IgD-negative memory B cell (primary cell): ENCODE measurements around the gene CHCHD4. TPM values are rescaled to one million over a fixed set of nuclear protein-coding genes. Genes with fewer than 3 reads are reported as not detected.
A peak's percentile ranks its signal among the peaks of the same experiment; 100 is the strongest.
"Not testable (repeated sequence)": the region's sequence is repeated elsewhere in the genome, so short reads cannot be mapped to it uniquely, and the experiment has no call there.

Experiments used
- H3K27ac Mint-ChIP-seq, 3 donors: one replicate each; pipeline ENCODE4 v1.8.0; 2020 to 2022; ENCODE audit warnings: mild to moderate bottlenecking in 3 of 3, mixed read lengths in 3 of 3, moderate library complexity in 1 of 3
- H3K27me3 Mint-ChIP-seq: one replicate; pipeline ENCODE4 v1.8.0; 2021; ENCODE audit warnings: mixed read lengths
- H3K36me3 Mint-ChIP-seq: one replicate; pipeline ENCODE4 v1.8.0; 2020; ENCODE audit warnings: mild to moderate bottlenecking, mixed read lengths
- H3K4me1 Mint-ChIP-seq, 3 donors: one replicate each; pipeline ENCODE4 v1.8.0; 2020 to 2022; ENCODE audit warnings: mixed read lengths in 3 of 3, mild to moderate bottlenecking in 1 of 3
- H3K4me3 Mint-ChIP-seq, 4 donors: one replicate each; pipeline ENCODE4 v1.8.0; 2020 to 2022; ENCODE audit warnings: mild to moderate bottlenecking in 4 of 4, mixed read lengths in 4 of 4, moderate library complexity in 3 of 4
- H3K9me3 Mint-ChIP-seq, 3 donors: one replicate each; pipeline ENCODE4 v1.8.0; 2020 to 2021; ENCODE audit warnings: mixed read lengths in 3 of 3, mild to moderate bottlenecking in 1 of 3
- polyA plus RNA-seq: library from polyadenylated mRNA; unstranded; fragments of 300-500 nt; fragmentation: Illumina TruSeq; gene quantifications from one replicate; pipeline ENCODE4 v1.2.3, GENCODE V29; 2021

The CHCHD4 gene
- polyA plus RNA-seq, 1 donor from 2014 or later, result 18.7 TPM

DNA sequence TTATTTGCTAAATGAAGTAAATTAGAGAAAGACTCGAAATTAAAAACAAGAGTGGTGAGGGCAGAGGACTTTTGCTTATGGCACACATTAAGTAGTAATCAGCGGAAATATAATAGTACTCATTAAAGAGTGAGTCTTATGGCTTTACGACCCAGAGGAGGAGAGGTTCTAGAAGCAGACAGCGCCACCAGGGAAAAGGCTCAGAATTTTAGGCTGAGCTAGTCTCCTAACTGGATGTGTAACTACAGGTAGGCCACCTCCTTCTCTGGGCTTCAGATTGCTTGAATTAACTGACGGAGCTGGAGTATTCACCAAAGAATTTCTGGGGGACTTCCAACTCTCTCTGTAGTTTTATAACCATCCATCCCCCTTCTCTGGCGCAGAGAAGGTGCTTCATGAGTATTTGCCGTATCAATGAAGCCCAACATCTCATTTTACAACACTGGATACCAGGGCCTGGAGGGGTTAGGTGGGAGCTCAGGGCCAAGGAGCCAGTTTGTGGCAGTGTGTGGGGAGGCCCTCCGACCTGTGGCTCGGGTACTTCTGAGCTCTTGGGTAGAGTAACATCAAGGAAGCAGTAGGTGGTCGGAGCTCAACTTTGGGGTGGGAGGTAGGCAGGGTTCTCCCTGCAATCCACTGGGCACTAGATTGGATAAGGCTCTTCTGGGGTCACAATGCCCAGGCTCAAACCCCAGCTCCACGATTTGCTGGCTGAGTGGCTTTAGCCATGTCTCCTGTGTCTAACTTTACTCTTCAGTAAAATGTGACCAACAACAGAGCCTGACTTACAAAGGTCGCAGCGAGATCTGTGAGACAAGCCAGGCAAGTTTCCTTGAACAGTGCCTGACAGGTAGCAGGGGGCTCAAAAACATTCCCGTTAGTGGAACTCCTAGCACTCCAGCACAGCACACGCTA is 1.1 kb downstream of the CHCHD4 start:
- Mint-ChIP-seq H3K36me3 (peaks cover 2% of the 10 kb centered on the region), H3K4me3 (peak overlapping the region; percentile 91 to 98 (median 96)), H3K27ac (peak overlapping the region; percentile 74 to 98 (median 95)), H3K9me3 (no peaks in the 10 kb centered on the region), H3K27me3 (no peaks in the 10 kb centered on the region), H3K4me1 (peaks cover 6 to 38% (median 27%) of the 10 kb centered on the region in 3 donors)

- Mint-ChIP-seq H3K36me3 (peaks cover 2% of the 10 kb centered on the region), H3K4me1 (peaks cover 6 to 32% (median 24%) of the 10 kb centered on the region in 3 donors), H3K9me3 (no peaks in the 10 kb centered on the region), H3K27me3 (no peaks in the 10 kb centered on the region), H3K4me3 (peak overlapping the region in 3 of 4 donors; percentile 35 to 98 (median 91)), H3K27ac (peak overlapping the region in 2 of 3 donors; percentile 28 to 74)
Measured at GRCh38 chr3:14122301-14122700, 2.4 kb downstream of the CHCHD4 start.

DNA sequence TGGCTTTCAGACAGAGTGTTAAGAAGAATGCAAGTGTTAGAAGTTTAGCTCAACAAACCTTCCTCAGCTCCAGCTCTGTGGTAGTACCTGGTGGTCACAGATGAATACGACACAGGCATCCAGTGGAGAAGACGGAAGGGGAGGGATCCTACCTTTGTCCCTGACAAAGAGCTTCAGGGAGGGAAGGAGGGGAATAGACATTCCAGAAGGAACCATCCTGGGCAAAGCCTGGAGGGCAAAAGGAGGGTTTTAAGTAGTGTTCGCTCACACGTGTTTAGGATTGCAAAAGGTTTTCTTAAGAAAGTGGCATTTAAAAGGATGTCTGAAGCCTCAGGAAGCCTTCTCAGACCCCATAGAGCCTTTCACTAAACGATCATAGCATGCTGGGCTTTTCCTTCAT is 2.8 kb downstream of the CHCHD4 start:
- H3K27me3 Mint-ChIP-seq, result no peaks in the 10 kb centered on the region
- peaks cover 2% of the 10 kb centered on the region for H3K36me3 Mint-ChIP-seq
- H3K4me1 Mint-ChIP-seq, result peaks cover 6 to 30% (median 21%) of the 10 kb centered on the region in 3 donors
- H3K27ac Mint-ChIP-seq, result peak overlapping the region in 2 of 3 donors; percentile 28 to 74
- peak overlapping the region in 2 of 4 donors; percentile 61 to 91 for H3K4me3 Mint-ChIP-seq
- no peaks in the 10 kb centered on the region for H3K9me3 Mint-ChIP-seq

- peak overlapping the region in 1 of 4 donors; percentile 91 for H3K4me3 Mint-ChIP-seq
- not testable (repeated sequence) for H3K27me3 Mint-ChIP-seq, H3K9me3 Mint-ChIP-seq, H3K36me3 Mint-ChIP-seq, H3K27ac Mint-ChIP-seq
- peaks cover 5 to 23% (median 17%) of the 10 kb centered on the region in 3 donors for H3K4me1 Mint-ChIP-seq
Measured at GRCh38 chr3:14120921-14121448, 3.7 kb downstream of the CHCHD4 start.

- peaks cover 2% of the 10 kb centered on the region for H3K36me3 Mint-ChIP-seq
- H3K27ac Mint-ChIP-seq, result no peak overlapping the region
- H3K4me3 Mint-ChIP-seq, result peak overlapping the region in 1 of 4 donors; percentile 51
- no peaks in the 10 kb centered on the region for H3K9me3 Mint-ChIP-seq
- H3K27me3 Mint-ChIP-seq, result no peaks in the 10 kb centered on the region
- peaks cover 0 to 19% (median 16%) of the 10 kb centered on the region in 3 donors for H3K4me1 Mint-ChIP-seq
Measured at GRCh38 chr3:14120111-14120920, 4.4 kb downstream of the CHCHD4 start.

DNA sequence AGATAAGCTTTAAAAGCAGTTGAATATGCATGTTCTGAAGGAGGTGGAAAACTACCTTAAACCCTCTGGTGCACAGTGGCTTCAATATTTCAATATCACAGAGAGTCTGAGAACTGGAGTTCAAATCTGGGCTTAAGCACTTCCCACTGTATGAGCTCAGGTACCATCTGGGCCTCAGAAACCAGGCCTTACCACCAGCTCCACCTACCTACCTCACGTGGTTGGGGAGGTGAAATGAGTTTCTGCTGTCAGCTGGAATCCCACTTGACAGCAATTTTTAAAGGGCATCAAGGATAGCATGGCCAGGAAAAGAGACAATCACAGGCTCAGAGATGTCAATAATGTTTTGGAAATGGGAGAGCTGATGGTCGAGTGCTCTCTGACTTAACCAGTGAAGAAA is 5.0 kb downstream of the CHCHD4 start:
- Mint-ChIP-seq H3K36me3 (peaks cover 2% of the 10 kb centered on the region), H3K27ac (peak overlapping the region in 1 of 3 donors; percentile 16), H3K27me3 (no peaks in the 10 kb centered on the region), H3K4me1 (peaks cover 0 to 19% (median 16%) of the 10 kb centered on the region in 3 donors), H3K9me3 (no peaks in the 10 kb centered on the region), H3K4me3 (peak overlapping the region in 2 of 4 donors; percentile 12 to 35)

DNA sequence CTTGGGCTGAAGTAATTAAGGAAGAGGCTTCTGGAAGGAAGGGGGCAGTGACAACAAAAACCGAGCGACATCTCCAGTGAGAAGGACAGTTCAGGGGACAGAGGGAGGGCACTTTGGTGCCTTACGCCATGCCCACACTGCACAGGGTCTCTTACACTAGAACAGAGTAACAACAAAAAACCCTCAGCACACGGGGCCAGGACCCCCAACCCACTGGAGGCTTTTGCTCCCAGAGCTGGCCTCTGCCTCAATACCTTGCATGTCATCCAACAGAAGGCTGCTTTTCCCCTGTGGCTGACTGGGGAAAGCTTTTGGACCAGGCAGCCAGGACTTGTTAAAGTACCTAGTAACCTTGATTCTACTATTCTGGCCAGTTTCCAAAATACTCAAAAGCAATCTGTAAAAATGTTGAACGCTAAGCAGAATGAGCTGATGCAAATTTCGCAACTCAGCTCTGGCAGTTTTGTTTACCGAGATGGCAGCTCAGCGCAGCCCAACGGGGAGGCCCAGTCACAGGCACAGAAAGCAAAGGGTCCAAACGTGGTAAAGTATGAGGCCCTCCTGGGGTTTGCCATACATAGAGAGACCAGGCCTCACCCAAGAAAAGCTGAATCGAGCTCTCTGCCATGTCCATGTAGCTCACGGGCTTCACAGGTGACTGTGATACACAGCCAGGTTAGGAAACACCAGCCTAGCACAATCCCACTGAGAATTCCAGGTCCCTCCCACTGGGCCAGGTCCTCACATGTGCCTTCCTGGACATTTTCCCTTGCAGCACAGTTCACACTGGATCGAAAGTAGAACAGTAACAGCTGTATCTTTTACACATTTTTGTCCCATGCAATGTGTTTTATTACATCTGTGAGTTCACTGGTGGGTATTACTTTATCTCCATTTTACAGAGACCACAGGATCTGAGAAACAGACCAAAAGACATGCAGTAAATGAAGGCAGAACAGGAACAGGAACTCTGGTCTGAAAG is 6.0 kb downstream of the CHCHD4 start:
- Mint-ChIP-seq H3K27me3 (no peaks in the 10 kb centered on the region), H3K4me1 (peaks cover 0 to 15% (median 11%) of the 10 kb centered on the region in 3 donors), H3K36me3 (peaks cover 5% of the 10 kb centered on the region), H3K9me3 (no peaks in the 10 kb centered on the region), H3K27ac (no peak overlapping the region), H3K4me3 (peak overlapping the region in 1 of 4 donors; percentile 60)

DNA sequence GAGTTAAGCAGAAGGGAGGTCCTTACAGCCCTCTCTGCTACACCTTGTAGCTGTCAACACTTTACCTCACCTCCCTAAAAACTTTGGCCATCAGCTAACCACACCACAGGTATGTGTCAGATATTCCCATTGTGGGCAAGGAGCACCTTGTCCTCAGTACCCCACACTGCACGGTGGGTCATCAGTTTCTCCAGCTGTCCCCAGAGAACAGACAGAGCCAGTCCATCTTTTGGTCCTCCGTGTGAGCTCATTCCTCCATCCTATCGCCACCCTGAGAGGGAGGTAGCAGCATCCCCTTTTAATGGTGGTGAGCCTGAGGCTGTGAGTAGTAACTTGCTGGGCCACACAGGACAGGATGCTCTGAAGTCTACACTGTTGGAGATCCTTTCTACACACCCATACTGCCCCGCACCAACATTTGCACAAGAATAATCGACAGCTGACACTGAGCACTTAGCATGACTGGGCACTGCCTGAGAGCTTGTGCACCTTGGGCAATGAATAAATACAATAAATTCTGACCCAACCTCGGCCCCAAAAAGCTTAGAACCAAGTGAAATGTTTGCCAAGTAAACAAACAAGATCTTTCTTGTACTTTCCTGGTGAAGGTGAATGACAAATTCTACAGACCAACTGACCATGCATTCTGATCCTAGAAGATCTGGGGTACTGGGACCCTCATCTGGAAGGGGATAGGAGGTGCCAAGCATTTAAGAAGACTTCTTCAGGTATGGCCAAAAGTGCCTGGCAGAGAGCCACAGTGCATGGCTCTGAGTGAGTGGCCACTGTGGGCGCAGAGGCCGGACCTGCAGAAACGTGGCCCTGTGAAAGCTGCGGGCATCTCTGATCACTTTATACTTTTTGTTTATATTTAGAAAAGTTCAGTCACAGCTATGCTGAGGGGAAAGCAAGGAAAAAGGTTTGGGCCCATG is 6.9 kb downstream of the CHCHD4 start:
- H3K9me3 Mint-ChIP-seq, result no peaks in the 10 kb centered on the region
- no peak overlapping the region for H3K27ac Mint-ChIP-seq
- H3K27me3 Mint-ChIP-seq, result no peaks in the 10 kb centered on the region
- H3K36me3 Mint-ChIP-seq, result peaks cover 7% of the 10 kb centered on the region
- peak overlapping the region in 1 of 4 donors; percentile 60 for H3K4me3 Mint-ChIP-seq
- peaks cover 0 to 9% (median 9%) of the 10 kb centered on the region in 3 donors for H3K4me1 Mint-ChIP-seq

DNA sequence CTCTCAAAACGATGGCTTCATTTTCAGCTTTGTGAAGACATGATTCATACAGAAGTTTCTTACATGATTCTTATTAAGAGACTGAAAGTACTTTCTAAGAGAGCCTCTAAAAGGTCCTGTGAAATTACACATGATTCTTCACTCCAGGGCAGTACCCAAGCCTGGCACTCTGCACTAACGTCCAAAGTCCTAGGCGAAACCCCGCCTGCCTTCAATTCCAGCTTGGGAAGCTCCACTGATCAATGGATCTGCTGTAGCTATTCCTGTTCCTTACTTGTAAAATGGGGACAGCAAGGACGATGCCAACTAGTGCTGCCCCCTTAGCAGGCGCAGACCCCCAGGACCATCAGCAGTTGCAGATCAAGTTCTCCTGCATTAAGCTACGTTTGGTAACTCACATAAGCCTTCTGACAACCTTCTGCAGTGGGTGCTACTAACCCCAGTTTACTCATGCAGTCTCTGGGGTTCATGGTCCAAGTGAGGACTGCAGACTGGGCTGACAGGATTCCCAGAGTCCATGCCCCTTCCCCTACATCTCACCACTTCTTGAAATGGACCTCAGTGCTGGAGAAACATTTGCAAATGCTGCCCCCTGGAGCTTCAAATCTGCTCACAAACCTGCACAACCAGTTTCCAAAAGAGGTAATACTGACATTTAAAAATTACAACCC is 10.6 kb downstream of the CHCHD4 start:
- peaks cover 13% of the 10 kb centered on the region for H3K36me3 Mint-ChIP-seq
- peaks cover 0 to 2% (median 0%) of the 10 kb centered on the region in 3 donors for H3K9me3 Mint-ChIP-seq
- no peaks in the 10 kb centered on the region for H3K27me3 Mint-ChIP-seq
- no peak overlapping the region for H3K27ac Mint-ChIP-seq
- no peaks in the 10 kb centered on the region for H3K4me1 Mint-ChIP-seq
- no peak overlapping the region for H3K4me3 Mint-ChIP-seq

DNA sequence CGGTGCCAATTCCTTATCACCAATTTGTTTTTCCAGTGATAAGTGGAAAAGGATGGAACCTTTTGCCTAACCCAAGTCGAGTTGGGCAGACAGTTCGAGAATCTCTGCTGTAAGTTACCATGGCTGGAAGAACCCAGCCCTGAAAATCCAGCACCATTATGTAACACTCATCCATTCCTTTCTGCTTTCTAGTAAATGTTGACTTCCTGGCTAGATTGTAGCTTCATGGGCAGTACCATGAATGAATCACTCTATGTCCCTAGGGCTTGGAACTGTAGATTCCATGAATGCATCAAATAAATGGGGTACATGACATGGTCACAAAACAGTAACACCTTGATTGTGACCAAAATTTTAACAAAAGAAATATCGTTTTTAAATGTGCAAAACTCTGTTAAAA is 14.0 kb downstream of the CHCHD4 start:
- no peak overlapping the region for H3K27ac Mint-ChIP-seq
- no peaks in the 10 kb centered on the region for H3K27me3 Mint-ChIP-seq
- no peak overlapping the region for H3K4me3 Mint-ChIP-seq
- H3K9me3 Mint-ChIP-seq, result peaks cover 0 to 2% (median 0%) of the 10 kb centered on the region in 3 donors
- no peaks in the 10 kb centered on the region for H3K4me1 Mint-ChIP-seq
- peaks cover 13% of the 10 kb centered on the region for H3K36me3 Mint-ChIP-seq

DNA sequence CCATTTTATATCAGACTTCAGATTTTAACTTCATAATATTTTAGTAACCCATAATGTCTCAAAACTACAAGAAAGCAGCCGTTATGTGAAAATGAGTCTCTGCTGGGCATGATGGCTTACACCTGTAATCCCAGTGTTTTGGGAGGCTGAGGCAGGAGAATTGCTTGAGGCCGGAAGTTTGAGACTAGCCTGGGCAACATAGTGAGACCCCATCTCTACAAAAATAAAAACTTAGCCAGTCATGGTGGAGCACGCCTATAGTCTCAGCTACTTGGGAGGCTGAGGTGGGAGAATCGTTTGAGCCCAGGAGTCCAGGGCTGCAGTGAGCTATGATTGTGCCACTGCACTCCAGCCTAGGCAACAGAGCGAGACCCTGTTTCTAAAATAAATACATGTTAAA is 14.8 kb downstream of the CHCHD4 start:
- not testable (repeated sequence) for H3K27me3 Mint-ChIP-seq, H3K27ac Mint-ChIP-seq, H3K9me3 Mint-ChIP-seq, H3K4me3 Mint-ChIP-seq, H3K4me1 Mint-ChIP-seq
- peaks cover 13% of the 10 kb centered on the region for H3K36me3 Mint-ChIP-seq

DNA sequence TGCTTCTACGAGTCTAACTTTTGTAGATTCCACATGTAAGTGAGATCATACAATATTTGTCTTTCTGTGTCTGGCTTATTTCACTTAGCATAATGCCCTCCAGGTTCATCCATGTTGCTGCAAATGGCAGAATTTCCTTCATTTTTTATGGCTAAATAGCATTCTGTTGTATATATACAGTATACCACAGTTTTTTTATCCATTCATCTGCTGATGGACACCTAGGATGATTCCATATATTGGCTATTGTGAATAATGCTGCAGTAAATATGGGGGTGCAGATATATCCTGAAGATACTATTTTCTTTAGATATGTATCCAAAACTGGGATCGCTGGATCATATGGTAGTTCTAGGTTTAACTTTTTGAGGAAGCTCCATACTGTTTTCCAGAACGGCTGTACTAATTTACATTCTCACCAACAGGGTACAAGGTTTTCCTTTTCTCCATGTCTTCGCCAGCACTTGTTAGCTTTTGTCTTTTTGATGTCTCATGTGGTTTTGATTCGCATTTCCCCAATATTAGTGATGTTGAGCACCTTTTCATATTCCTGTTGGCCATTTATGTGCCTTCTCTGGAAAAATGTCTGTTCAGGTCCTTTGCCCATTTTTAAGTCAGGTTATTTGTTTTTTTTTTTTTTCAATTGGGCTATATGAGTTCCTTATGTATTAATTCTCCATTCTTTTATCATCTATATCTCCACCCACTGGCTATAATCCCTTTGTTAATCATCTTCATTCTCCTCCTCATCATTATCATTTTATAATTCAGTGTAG is 26.9 kb downstream of the CHCHD4 start:
- Mint-ChIP-seq H3K4me1 (no peaks in the 10 kb centered on the region), H3K27ac (no peak overlapping the region), H3K36me3 (no peaks in the 10 kb centered on the region), H3K9me3 (peaks cover 0 to 14% (median 6%) of the 10 kb centered on the region in 3 donors), H3K27me3 (peaks cover 14% of the 10 kb centered on the region), H3K4me3 (no peak overlapping the region)
